ENCODE results near the gene SBNO2. TPM values are rescaled to one million over a fixed set of nuclear protein-coding genes. Genes with fewer than 3 reads are reported as not detected.
"Not testable (repeated sequence)": the region's sequence is repeated elsewhere in the genome, so short reads cannot be mapped to it uniquely, and the experiment has no call there.

SBNO2 gene
- total RNA-seq, 1 donor from 2014 or later, result 32.5 TPM

- no peak for TF ChIP-seq CTCF (conservative IDR thresholded peaks at IDR 0.05)
- peak overlapping the region; percentile 72 for H3K4me3 Mint-ChIP-seq
- H3K27me3 Mint-ChIP-seq (ENCODE audit: low read depth), result no peaks in the 10 kb centered on the region
- DNase-seq (ENCODE audit: low read depth, low spot score), result no peak
- H3K4me1 Mint-ChIP-seq, result peaks cover 40% of the 10 kb centered on the region
- H3K36me3 Mint-ChIP-seq (ENCODE audit: low read depth), result peaks cover 2% of the 10 kb centered on the region
- no peaks in the 10 kb centered on the region for H3K9me3 Mint-ChIP-seq
- H3K27ac Mint-ChIP-seq (ENCODE audit: unreplicated experiment), result no peak overlapping the region
Observed at GRCh38 chr19:1210227-1210538, 36.1 kb upstream of the SBNO2 start.

- H3K27me3 Mint-ChIP-seq (ENCODE audit: low read depth); H3K4me3 Mint-ChIP-seq; H3K36me3 Mint-ChIP-seq (ENCODE audit: low read depth); DNase-seq (ENCODE audit: low read depth, low spot score); H3K9me3 Mint-ChIP-seq; H3K27ac Mint-ChIP-seq (ENCODE audit: unreplicated experiment): not testable (repeated sequence)
- H3K4me1 Mint-ChIP-seq, result peaks cover 38% of the 10 kb centered on the region
Observed at GRCh38 chr19:1208830-1209229, 34.8 kb upstream of the SBNO2 start.

- Mint-ChIP-seq H3K27ac (ENCODE audit: unreplicated experiment) (no peak overlapping the region), H3K4me1 (peaks cover 36% of the 10 kb centered on the region), H3K27me3 (ENCODE audit: low read depth) (no peaks in the 10 kb centered on the region), H3K9me3 (no peaks in the 10 kb centered on the region), H3K4me3 (peak overlapping the region; percentile 88), H3K36me3 (ENCODE audit: low read depth) (peaks cover 2% of the 10 kb centered on the region)
- no peak for TF ChIP-seq CTCF (conservative IDR thresholded peaks at IDR 0.05)
- no peak for DNase-seq (ENCODE audit: low read depth, low spot score)
Observed at GRCh38 chr19:1206864-1207450, 32.9 kb upstream of the SBNO2 start.

GRCh38 chr19:1206150-1206863 is 32.2 kb upstream of the SBNO2 start:
- Mint-ChIP-seq H3K27ac (ENCODE audit: unreplicated experiment) (no peak overlapping the region), H3K4me1 (peaks cover 32% of the 10 kb centered on the region), H3K27me3 (ENCODE audit: low read depth) (no peaks in the 10 kb centered on the region), H3K36me3 (ENCODE audit: low read depth) (no peaks in the 10 kb centered on the region), H3K4me3 (peak overlapping the region; percentile 88), H3K9me3 (no peaks in the 10 kb centered on the region)
- TF ChIP-seq CTCF (conservative IDR thresholded peaks at IDR 0.05), result no peak
- no peak for DNase-seq (ENCODE audit: low read depth, low spot score)

GRCh38 chr19:1205114-1206099 is 31.3 kb upstream of the SBNO2 start, which contains the start of gene STK11:
Gene STK11, plus strand, starts transcription at chr19:1205778. Its CDS starts 1,136 bp downstream, at chr19:1206914.
- H3K27ac Mint-ChIP-seq (ENCODE audit: unreplicated experiment), result no peak within 1 kb of the TSS
- H3K27me3 Mint-ChIP-seq (ENCODE audit: low read depth), result no peaks in the 10 kb centered on the region
- H3K4me3 Mint-ChIP-seq, result peak within 1 kb of the TSS; percentile 88
- H3K9me3 Mint-ChIP-seq, result no peaks in the 10 kb centered on the region
- H3K4me1 Mint-ChIP-seq, result peaks cover 31% of the 10 kb centered on the region
- no peaks in the 10 kb centered on the region for H3K36me3 Mint-ChIP-seq (ENCODE audit: low read depth)
- no peak for TF ChIP-seq CTCF (conservative IDR thresholded peaks at IDR 0.05)
- peak; percentile 100 for DNase-seq (ENCODE audit: low read depth, low spot score)

DNA sequence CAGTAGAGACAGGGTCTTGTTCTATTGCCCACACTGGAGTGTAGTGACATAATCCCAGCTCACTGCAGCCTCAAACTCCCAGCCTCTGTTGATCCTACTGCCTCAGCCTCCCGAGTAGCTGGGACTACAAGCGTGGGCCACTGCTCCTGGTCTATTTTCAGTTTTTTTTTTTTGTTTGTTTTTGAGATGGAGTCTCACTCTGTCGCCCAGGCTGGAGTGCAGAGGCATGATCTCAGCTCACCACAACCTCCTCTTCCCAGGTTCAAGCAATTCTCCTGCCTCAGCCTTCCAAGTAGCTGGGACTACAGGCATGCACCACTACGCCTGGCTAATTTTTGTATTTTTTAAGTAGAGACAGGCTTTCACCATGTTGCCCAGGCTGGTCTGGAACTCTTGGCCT is 26.5 kb upstream of the SBNO2 start:
- H3K9me3 Mint-ChIP-seq; H3K4me3 Mint-ChIP-seq; H3K4me1 Mint-ChIP-seq; H3K27me3 Mint-ChIP-seq (ENCODE audit: low read depth); H3K36me3 Mint-ChIP-seq (ENCODE audit: low read depth); H3K27ac Mint-ChIP-seq (ENCODE audit: unreplicated experiment); DNase-seq (ENCODE audit: low read depth, low spot score): not testable (repeated sequence)

All from neural crest cell (in vitro differentiated cells).